GM12891 (cell line): Measurements from ENCODE around the gene PELO.

ENCODE experiments used
- DNase-seq: peaks from one replicate; pipeline ENCODE4 v3.0.0; 2011; ENCODE audit warnings: low spot score; ENCODE audit not compliant: insufficient read length
- FAIRE-seq: peaks from 2 replicates; lab custom pipeline; 2011; peaks lifted over from hg19 to GRCh38; lab: Jason Lieb, UNC
- PAX5 ChIP-seq: IDR thresholded peaks from 2 replicates; pipeline ENCODE4 v1.6.1; 2011; ENCODE audit warnings: low read length, moderate library complexity, mild to moderate bottlenecking; ENCODE audit not compliant: insufficient read depth, severe bottlenecking
- POLR2A ChIP-seq: IDR thresholded peaks from 2 replicates; pipeline ENCODE4 v1.6.1; 2011; ENCODE audit warnings: low read depth, low read length, control low read depth
- POLR2AphosphoS5 ChIP-seq: IDR thresholded peaks from 2 replicates; pipeline ENCODE4 v1.6.1; 2011; ENCODE audit warnings: low read depth, low read length, control low read depth
- POU2F2 ChIP-seq: IDR thresholded peaks from 2 replicates; pipeline ENCODE4 v1.6.1; 2011; ENCODE audit warnings: low read depth, mild to moderate bottlenecking, control low read depth, low read length, moderate library complexity
- SPI1 ChIP-seq: IDR thresholded peaks from 2 replicates; pipeline ENCODE4 v1.6.1; 2011; ENCODE audit warnings: low read depth, low read length, control low read depth
- TAF1 ChIP-seq: IDR thresholded peaks from 2 replicates; pipeline ENCODE4 v1.6.1; 2011; ENCODE audit warnings: low read depth, low read length, control low read depth

The PELO gene

DNA sequence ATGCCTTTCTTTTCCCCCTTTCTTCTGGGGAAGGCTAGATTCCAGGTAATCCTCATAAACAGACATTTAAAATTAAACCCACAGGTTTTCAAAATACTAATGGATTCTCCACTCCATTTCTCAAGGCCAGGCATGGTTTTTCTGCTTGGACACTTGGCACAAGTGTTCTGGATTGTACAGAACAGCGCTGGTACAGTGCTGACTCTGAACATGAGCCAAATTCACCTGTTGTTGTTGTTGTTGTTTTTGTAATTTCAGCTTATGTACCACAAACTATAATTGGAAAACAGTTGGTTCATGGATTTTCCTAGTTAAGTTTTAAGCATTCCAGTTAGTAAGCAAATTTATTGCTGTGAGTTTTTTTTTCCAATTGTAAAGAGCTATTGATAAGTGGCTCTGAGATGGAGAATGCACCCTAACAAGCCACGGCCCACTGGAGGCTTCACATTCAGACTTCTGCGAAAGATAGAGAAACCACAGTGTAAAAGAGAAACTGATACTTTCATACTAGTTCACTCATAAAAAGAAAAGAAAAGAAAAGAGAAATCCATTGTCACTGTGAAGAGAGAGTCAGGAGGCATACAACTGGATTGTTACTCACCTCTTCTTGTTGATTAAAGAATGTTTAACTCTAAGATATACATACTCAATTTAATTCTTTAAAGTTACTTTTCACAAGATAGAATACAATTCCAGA, 16.2 kb upstream of the PELO start:
- DNase-seq (no peak), FAIRE-seq (peak; percentile 9)
- no peak for TF ChIP-seq SPI1
- TF ChIP-seq POLR2A, result no peak
- TF ChIP-seq TAF1, result no peak
- no peak for TF ChIP-seq POLR2AphosphoS5
- no peak for TF ChIP-seq PAX5
- no peak for TF ChIP-seq POU2F2

GRCh38 chr5:52772668-52773067, 15.0 kb upstream of the PELO start:
- no peak for DNase-seq
- FAIRE-seq, result no peak
- TF ChIP-seq TAF1 (no peak), PAX5 (no peak), POU2F2 (no peak), SPI1 (no peak)

DNA sequence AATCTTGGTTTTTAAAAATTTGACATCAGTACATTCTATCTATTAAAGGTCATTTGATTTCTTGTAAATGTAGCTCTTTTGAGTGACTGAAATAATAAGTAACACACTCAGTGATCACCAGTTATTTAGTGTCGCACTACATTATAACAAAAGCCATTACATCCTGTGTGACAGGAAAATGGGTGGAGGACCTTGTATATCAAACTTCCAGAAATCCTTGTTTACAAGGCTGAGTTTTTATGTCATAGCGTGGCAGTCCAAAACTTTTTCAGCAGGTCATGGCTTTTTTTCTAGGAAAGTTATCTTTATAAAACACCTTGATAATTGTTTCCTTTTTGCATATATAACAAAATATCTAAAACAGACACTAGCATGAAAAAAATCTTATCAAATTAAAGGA, 14.4 kb upstream of the PELO start:
- no peak for TF ChIP-seq POLR2A
- no peak for TF ChIP-seq TAF1
- no peak for TF ChIP-seq POU2F2
- no peak for TF ChIP-seq PAX5
- no peak for TF ChIP-seq SPI1
- TF ChIP-seq POLR2AphosphoS5, result no peak
- DNase-seq (no peak), FAIRE-seq (no peak)

DNA sequence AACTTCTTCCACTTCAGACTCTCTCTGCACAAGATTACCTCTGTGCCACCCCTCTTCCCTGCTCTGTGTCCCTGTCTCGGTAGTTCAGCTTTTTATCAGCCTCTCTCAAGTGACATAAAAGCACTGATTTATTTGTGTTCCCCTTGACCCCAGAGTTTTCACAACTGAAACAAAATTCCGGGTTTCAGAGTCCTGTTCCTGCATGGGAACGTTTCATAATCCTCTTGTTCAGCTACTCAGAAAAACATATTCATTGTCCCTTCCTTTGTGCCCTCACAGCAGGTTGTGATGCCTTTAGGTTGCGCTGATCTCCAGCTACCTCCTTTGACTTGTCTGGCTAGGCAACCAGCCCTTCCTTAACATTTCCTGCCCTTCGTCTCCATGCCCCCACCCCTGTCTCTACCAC, 13.7 kb upstream of the PELO start:
- FAIRE-seq (no peak), DNase-seq (no peak)
- TF ChIP-seq POLR2A, result no peak
- TF ChIP-seq TAF1, result no peak
- no peak for TF ChIP-seq SPI1
- no peak for TF ChIP-seq POU2F2
- no peak for TF ChIP-seq PAX5

GRCh38 chr5:52776116-52776515, 11.6 kb upstream of the PELO start:
- TF ChIP-seq POLR2A, result no peak
- TF ChIP-seq PAX5, result no peak
- no peak for TF ChIP-seq TAF1
- TF ChIP-seq POLR2AphosphoS5, result no peak
- TF ChIP-seq SPI1, result no peak
- TF ChIP-seq POU2F2, result no peak
- FAIRE-seq, result no peak
- no peak for DNase-seq

DNA sequence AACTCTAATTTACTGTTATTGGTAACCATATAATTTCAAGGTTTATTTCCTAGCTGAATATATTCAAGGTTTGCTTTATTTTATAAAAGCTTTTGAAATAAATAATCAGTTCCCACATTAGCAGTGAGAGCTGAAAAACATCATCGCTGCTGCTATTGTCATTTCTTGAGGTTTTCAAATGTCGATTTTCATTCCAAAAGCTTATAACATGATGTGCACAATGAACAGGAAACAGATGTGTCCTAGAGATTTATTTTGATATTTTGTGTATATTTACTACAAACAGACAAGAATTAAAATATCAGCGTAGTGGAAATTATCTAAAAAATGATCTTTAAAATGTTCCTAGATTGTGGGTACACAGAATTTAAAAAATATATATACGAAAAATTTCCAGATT, 10.5 kb upstream of the PELO start:
- DNase-seq (no peak), FAIRE-seq (no peak)
- TF ChIP-seq POU2F2 (no peak), SPI1 (no peak), PAX5 (no peak), POLR2AphosphoS5 (no peak), POLR2A (no peak), TAF1 (no peak)

DNA sequence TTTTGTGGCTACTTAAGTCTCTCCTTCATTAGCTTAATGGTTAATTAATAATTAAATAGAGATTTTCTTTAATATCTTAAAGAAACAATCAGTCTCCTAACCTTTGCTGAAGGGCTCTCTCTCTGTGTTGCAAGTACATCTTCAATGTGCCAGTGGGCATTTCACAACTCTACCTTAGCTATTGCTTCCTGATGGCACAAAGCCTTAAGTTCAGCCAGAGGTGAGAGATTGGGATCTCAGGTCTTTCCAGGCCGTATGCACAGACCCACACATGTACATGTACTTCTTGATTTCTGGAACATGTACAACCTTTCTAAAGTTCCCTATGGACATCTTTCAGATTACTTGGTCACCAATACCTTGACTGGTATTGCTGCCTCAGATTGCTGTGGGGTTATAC, 8.9 kb upstream of the PELO start:
- TF ChIP-seq PAX5 (no peak), POLR2AphosphoS5 (no peak), POLR2A (no peak), POU2F2 (no peak), TAF1 (no peak), SPI1 (no peak)
- FAIRE-seq (no peak), DNase-seq (no peak)

GRCh38 chr5:52779213-52779612, 8.5 kb upstream of the PELO start:
- no peak for FAIRE-seq
- DNase-seq, result no peak
- no peak for TF ChIP-seq POU2F2
- no peak for TF ChIP-seq POLR2AphosphoS5
- no peak for TF ChIP-seq POLR2A
- TF ChIP-seq SPI1, result no peak
- TF ChIP-seq PAX5, result no peak

GRCh38 chr5:52783226-52783959, 4.3 kb upstream of the PELO start:
- TF ChIP-seq PAX5 (no peak), POLR2A (no peak), TAF1 (no peak), SPI1 (no peak), POLR2AphosphoS5 (no peak), POU2F2 (no peak)
- DNase-seq (no peak), FAIRE-seq (no peak)

DNA sequence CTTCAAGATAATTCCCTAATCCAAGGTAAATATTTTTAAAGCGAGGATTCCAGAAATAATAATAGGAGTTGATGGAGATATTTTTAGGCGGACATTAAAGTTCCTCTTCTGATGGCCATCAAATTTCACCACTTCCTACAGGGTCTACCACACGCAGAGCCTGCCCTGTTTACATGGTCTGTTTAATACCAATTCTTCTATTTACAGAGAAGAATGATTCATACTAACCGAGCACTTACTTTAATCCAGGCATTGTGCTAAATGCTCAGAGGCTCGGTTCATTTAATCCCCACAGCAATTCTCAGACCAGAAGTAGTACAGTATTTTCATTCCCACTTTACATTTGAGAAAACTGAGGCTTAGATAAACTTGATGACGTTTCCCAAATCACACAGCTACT, 3.0 kb upstream of the PELO start:
- no peak for TF ChIP-seq POLR2A
- no peak for TF ChIP-seq PAX5
- no peak for TF ChIP-seq TAF1
- TF ChIP-seq POLR2AphosphoS5, result no peak
- TF ChIP-seq SPI1, result no peak
- TF ChIP-seq POU2F2, result no peak
- no peak for FAIRE-seq

DNA sequence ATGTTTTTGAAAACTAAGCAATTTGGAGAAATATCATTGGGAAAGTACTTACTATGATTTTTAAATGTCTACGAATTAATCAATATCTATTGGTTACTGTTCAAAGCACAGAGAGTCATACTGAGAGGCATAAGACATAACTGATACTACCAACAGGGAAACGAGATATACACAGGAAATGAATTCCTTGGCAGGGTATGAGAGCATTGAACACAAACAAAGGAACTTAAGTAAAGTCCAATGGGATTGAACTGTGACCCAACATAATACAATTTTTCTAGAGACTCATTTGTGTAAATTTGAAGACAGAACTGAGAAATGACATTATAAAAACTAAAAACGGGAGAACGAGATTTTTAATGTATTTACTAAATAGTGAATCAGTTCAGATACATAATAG, 1.3 kb upstream of the PELO start:
- FAIRE-seq (no peak), DNase-seq (no peak)
- TF ChIP-seq PAX5, result no peak

More for the DNA sequence above, 3.0 kb upstream of the PELO start:
- no peak for DNase-seq

DNA sequence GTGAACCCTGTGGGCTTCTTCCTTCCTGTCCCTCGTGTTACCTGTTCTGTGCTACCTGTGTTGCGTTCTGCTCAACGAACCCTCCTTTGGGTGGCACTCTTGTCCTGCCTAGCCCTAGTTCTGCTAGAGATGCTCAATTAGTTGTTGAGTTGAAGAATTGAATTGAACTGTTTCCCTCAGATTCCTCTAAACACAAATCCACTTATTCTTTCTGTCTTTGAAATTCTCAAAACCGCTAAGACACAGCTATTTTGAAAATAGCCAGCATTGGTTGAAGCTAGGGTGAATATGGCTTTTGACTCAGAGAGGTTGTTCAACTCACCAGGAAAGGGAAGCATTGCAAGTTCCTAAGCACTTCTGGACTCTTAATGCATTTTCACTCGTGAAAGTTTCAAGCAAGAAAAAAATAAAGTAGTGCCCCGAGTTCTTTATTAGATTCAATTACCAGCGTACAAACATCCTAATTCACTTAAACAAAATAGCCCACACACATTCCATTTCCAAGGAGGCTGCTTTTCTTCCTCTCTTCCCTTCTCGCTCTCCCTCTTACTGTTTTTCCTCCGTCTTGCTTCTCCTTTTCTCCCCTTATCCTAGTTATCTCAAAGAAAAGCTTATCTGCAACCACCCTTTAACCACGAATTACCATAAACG, 642 bp upstream of the PELO start:
- no peak for DNase-seq
- TF ChIP-seq TAF1 (no peak), PAX5 (no peak), SPI1 (no peak), POLR2AphosphoS5 (no peak), POU2F2 (no peak), POLR2A (no peak)
- peak; percentile 66 for FAIRE-seq
